GM12892 (cell line): ENCODE data around the gene PAPPA.

ENCODE experiments used
- POLR2A ChIP-seq: IDR thresholded peaks from 2 replicates; pipeline ENCODE4 v1.6.1; 2011; ENCODE audit warnings: low read depth, low read length, control low read depth
- POLR2AphosphoS5 ChIP-seq: IDR thresholded peaks from 2 replicates; pipeline ENCODE4 v1.6.1; 2011; ENCODE audit warnings: low read depth, low read length, control low read depth
- TAF1 ChIP-seq: IDR thresholded peaks from 2 replicates; pipeline ENCODE4 v1.6.1; 2011; ENCODE audit warnings: low read depth, mild to moderate bottlenecking, control low read depth, low read length, borderline replicate concordance

DNA sequence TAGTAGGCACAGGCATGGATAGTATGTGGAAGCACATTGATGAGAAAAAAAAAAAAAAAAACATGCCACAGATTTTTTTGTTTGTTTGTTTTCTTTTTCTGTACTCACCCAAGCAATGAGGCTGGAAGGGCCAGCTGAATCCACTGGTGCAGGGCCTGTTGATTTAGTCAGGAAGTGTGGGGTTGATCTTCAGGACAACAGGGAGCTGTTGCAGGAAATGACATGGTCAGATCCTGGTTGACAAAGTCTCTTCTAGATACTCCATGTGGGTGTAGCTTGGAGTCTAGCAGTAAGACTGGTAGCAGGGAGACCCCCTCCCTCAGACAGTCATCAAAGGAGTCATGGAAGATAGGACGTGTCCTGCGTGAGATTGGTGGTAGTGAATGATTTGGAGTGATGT lies 191.8 kb downstream of the PAPPA start:
- no peak for TF ChIP-seq POLR2A
- no peak for TF ChIP-seq POLR2AphosphoS5
- no peak for TF ChIP-seq TAF1
